GM18508 (cell line): ENCODE data around the gene IWS1.
"Not testable (repeated sequence)": the region's sequence is repeated elsewhere in the genome, so short reads cannot be mapped to it uniquely, and the experiment has no call there.

Experiments
- ATAC-seq: cut with Tn5 transposase; IDR thresholded peaks from one replicate; pipeline ENCODE4 v1.9.1; 2021; ENCODE audit warnings: moderate number of reproducible peaks; ENCODE audit not compliant: insufficient read depth, unreplicated experiment

IWS1 gene

GRCh38 chr2:127526132-127527000 lies at the start of gene IWS1:
Gene IWS1 (minus strand): TSS chr2:127526489. CDS start chr2:127526208, 281 bp downstream.
- peak; percentile 52 for ATAC-seq

DNA sequence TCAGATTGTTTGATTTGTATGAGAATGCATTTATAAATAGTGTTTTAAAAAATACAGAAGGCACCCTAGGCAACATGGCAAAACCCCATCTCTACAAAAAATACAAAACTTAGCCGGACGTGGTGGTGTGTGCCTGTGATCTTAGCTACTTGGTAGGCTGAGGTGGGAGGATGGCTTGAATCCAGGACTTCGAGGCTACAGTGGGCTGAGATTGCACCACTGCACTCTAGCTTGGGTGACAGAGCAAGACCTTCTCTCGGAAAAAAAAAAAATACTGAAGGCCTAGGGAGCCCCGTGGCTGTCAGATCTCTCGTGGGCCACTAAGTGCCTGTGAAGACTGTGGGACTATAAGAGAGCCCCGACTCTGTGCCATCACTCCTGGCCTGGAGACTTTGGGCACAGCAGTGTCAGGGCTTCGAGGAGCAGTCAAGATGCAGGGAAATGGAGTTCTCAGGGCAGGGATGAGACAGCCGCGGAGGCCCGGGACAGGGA lies 49.7 kb upstream of the IWS1 start:
- ATAC-seq, result no peak

DNA sequence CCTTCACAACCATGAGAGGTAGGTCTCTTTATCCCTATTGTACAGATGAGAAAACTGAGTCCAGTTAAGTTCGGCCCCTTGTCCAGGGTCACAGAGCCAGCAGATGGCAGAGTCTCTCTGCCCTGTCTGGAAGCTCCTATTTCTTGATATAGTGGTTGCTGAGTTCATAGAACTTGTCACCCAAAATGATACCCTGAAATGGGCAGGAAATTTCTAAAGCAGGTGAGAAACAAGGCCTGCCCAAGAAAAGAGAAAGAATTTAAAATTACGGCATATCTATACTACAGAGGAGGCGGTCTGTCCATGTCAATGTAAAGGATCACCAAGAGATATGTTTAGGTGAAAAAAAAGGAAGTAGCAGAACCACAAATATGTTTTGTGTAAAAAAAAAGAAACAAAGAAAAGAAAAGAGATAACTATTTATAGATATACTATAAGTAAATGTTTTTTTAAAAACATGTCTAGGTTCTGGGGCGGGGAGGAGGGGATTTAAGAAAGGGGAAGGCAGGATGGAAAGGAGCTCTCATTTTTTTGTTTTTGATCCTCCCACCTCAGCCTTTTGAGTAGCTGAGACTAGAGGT lies 49.0 kb upstream of the IWS1 start:
- ATAC-seq, result no peak

GRCh38 chr2:127574656-127575055 lies 48.4 kb upstream of the IWS1 start:
- no peak for ATAC-seq

GRCh38 chr2:127573771-127574170 lies 47.5 kb upstream of the IWS1 start:
- no peak for ATAC-seq

DNA sequence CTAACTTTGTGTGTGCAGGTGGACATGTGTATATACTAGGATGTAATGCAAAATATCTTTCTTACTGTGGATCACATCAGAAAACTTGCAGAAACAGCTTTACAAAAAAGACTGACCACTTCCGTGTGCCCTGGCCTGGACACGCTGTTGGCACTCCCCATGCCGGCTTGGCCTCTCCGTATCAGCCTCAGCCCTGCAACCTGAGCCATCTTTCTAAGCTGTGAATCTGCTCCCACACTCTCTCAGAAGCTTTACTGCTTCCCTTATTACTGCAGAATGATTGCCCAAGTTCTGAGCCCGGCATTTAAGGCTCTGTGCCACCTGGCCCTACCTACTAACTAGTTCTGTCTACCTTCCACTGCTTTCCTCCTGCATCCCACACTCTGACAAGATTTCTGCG lies 47.0 kb upstream of the IWS1 start:
- ATAC-seq, result no peak

GRCh38 chr2:127572841-127573240 lies 46.6 kb upstream of the IWS1 start:
- ATAC-seq, result no peak

- not testable (repeated sequence) for ATAC-seq
Measured at GRCh38 chr2:127572352-127572751, 46.1 kb upstream of the IWS1 start.

- no peak for ATAC-seq
Measured at GRCh38 chr2:127570282-127571250, 44.3 kb upstream of the IWS1 start.

DNA sequence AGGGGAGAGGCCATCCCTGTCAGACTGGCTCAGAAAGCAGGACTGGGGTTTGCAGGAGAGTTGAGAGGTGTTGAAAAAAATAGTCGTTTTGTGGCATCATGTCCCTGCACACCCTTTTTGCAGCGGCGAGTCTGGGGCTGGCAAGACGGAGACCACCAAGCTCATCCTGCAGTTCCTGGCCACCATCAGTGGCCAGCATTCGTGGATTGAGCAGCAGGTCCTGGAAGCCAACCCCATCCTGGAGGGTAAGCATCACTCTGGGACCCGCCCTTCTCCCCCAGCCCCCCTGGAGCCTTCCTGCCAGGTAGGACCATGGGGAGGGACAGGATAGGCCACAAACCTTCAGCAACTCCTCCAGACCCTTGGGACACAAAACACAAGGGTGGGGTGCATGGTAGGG lies 43.4 kb upstream of the IWS1 start:
- ATAC-seq, result no peak

GRCh38 chr2:127568128-127568527 lies 41.8 kb upstream of the IWS1 start:
- no peak for ATAC-seq

DNA sequence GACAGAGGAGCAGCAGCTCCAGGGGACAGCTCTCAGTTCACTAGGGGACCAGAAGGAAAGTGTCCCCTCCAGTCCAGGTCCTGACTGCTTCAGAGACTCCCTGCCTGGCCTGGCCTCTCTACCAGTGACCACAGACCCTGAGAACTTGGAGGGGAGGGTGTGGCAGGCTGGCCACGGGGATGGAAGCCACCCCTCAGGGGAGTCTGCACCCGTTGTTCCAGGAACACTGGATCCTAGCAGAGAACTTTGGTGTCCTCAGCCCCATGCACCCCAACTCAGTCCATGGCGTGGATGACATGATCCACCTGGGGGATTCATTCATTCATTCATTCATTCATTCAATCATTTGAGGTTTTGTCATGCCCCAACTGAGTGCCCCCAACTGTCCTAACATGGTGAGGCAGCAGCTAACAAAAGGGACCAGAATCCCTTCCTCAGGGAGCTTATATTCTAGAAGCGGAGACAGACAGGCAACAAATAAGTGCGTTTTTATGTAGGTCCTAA lies 41.1 kb upstream of the IWS1 start:
- ATAC-seq, result no peak

DNA sequence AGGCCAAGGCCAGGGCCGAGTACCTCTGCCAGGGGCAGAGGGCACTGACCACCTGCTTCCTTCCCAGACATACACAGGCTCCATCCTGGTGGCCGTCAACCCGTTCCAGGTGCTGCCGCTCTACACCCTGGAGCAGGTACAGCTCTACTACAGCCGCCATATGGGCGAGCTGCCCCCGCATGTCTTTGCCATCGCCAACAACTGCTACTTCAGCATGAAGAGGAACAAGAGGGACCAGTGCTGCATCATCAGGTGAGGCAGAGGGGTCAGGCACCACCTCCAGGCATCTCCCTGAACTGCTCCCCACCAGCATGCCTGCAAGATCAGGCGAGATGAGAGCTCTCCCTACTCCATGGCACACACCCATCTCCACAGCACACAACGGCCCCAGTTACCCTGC lies 40.3 kb upstream of the IWS1 start:
- no peak for ATAC-seq

DNA sequence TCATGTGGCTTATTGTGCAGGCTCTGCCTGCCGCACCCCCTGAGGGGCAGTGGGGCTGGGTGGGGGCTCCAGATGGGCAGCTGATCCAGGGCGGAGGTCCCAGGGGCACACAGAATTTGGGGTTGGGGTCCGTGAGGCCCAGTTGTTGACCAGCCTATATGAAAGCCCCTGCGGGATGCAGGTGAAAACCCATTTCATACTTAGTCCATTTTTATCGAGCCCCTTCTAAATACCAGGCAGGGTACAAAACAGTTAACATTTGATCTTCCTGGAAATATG lies 39.8 kb upstream of the IWS1 start:
- ATAC-seq, result no peak

- ATAC-seq, result no peak
Measured at GRCh38 chr2:127565261-127566138, 39.2 kb upstream of the IWS1 start.

GRCh38 chr2:127564429-127565260 lies 38.4 kb upstream of the IWS1 start:
- ATAC-seq, result no peak

DNA sequence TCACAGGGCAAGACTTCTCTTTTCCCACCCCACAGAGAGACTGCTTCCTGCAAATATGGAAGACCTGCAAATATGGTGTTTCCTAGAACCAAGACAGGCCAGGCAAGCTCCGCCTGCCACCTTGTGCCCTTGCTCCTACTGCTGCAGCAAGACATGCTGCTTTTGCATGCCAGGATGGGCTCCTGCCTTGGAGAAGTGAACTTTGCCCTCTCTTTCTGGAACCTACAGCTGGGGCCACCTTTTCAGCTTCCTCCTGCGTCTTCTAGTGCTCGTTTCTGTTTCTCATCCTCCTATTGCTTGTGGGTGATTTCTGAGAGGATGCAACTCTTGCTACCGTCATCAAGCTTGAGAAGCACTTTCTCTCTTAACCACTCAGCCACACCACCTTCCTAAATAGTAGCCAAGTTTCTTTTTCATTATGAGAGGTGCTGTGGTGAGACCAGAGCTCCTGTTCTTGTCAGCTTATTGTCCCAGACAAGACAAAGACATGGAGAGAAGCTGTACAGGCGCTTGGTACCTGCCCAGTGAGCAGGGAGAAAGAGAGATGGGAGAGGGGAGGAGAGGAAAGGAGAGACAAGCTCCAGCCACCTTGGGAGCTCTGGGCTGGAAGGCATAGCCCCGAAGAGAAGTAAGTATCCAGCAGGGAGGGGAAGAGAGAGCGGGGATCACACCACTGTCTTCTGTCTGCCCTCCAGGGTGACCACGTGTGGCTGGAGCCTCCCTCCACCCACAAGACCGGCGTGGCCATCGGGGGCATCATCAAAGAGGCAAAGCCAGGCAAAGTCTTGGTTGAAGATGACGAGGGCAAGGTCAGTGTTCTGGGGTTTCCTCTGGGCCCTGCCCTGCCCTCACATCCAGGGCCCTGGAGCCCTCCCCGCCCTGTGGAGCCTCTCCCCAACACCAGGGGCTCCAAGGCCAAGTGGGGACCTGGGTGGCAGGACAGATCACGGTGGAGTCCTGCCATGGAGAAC lies 37.5 kb upstream of the IWS1 start:
- ATAC-seq, result peak; percentile 99

DNA sequence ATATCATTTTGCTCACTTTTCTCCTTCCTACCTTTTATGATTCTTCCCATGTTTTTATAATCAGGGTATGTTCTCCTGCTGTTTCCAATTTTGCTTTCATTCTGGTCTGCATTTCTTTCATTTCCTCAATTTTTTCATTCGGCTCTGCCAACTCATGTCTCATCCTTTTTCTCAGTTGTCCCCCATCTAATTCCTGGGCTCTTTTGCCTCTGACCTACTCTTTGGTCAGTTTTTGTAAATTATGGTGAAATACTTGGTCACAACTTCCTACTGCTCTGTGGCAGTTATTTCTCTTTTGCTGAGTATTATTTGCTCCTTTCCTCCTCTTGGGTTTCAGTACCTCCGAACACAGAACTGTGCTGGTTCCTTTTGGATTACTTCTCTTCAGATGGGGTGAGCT lies 36.6 kb upstream of the IWS1 start:
- ATAC-seq, result no peak
